Measurements from ENCODE around the gene MPRIP.
A peak's percentile ranks its signal among the peaks of the same experiment; 100 is the strongest.

MPRIP gene

GRCh38 chr17:17027442-17028058 is 14.7 kb upstream of the MPRIP start:
- H3K4me3 ChIP-seq (ENCODE audit: low read length) = no peak overlapping the region
- DNase-seq (ENCODE audit: low read depth, low spot score) = no peak

- no peak overlapping the region for H3K4me3 ChIP-seq (ENCODE audit: low read length)
- no peak for DNase-seq (ENCODE audit: low read depth, low spot score)
These were observed 14.0 kb upstream of the MPRIP start for GRCh38 chr17:17028059-17028877.

GRCh38 chr17:17028878-17029535 is 13.2 kb upstream of the MPRIP start:
- DNase-seq (ENCODE audit: low read depth, low spot score) = no peak
- H3K4me3 ChIP-seq (ENCODE audit: low read length) = no peak overlapping the region

- H3K4me3 ChIP-seq (ENCODE audit: low read length) = no peak overlapping the region
- no peak for DNase-seq (ENCODE audit: low read depth, low spot score)
These were observed 12.3 kb upstream of the MPRIP start for GRCh38 chr17:17029938-17030337.

GRCh38 chr17:17030515-17031211 is 11.6 kb upstream of the MPRIP start:
- no peak overlapping the region for H3K4me3 ChIP-seq (ENCODE audit: low read length)
- DNase-seq (ENCODE audit: low read depth, low spot score) = no peak

- no peak overlapping the region for H3K4me3 ChIP-seq (ENCODE audit: low read length)
- no peak for DNase-seq (ENCODE audit: low read depth, low spot score)
These were observed 10.0 kb upstream of the MPRIP start for GRCh38 chr17:17032131-17032692.

- no peak overlapping the region for H3K4me3 ChIP-seq (ENCODE audit: low read length)
- DNase-seq (ENCODE audit: low read depth, low spot score) = no peak
These were observed 8.8 kb upstream of the MPRIP start for GRCh38 chr17:17033466-17033865.

- DNase-seq (ENCODE audit: low read depth, low spot score) = no peak
- no peak overlapping the region for H3K4me3 ChIP-seq (ENCODE audit: low read length)
These were observed 8.2 kb upstream of the MPRIP start for GRCh38 chr17:17034026-17034425.

GRCh38 chr17:17034496-17035075 is 7.7 kb upstream of the MPRIP start:
- DNase-seq (ENCODE audit: low read depth, low spot score) = no peak
- no peak overlapping the region for H3K4me3 ChIP-seq (ENCODE audit: low read length)

GRCh38 chr17:17035490-17035889 is 6.8 kb upstream of the MPRIP start:
- no peak overlapping the region for H3K4me3 ChIP-seq (ENCODE audit: low read length)

GRCh38 chr17:17035920-17036523 is 6.2 kb upstream of the MPRIP start:
- DNase-seq (ENCODE audit: low read depth, low spot score) = no peak
- no peak overlapping the region for H3K4me3 ChIP-seq (ENCODE audit: low read length)

More at GRCh38 chr17:17035490-17035889, 6.8 kb upstream of the MPRIP start:
- DNase-seq (ENCODE audit: low read depth, low spot score) = no peak

- DNase-seq (ENCODE audit: low read depth, low spot score) = no peak
- H3K4me3 ChIP-seq (ENCODE audit: low read length) = no peak overlapping the region
These were observed 5.7 kb upstream of the MPRIP start for GRCh38 chr17:17036524-17036998.

- H3K4me3 ChIP-seq (ENCODE audit: low read length) = no peak overlapping the region
- DNase-seq (ENCODE audit: low read depth, low spot score) = no peak
These were observed 2.3 kb upstream of the MPRIP start for GRCh38 chr17:17039911-17040310.

GRCh38 chr17:17041018-17041521 is 1.2 kb upstream of the MPRIP start:
- peak overlapping the region; percentile 56; the same call in 1 of the 2 replicates for H3K4me3 ChIP-seq (ENCODE audit: low read length)
- DNase-seq (ENCODE audit: low read depth, low spot score) = no peak

GRCh38 chr17:17041571-17042383 is 480 bp upstream of the MPRIP start:
- DNase-seq (ENCODE audit: low read depth, low spot score) = peak; percentile 94
- peak overlapping the region; percentile 56 for H3K4me3 ChIP-seq (ENCODE audit: low read length)

- DNase-seq (ENCODE audit: low read depth, low spot score) = no peak
- peak overlapping the region; percentile 72 for H3K4me3 ChIP-seq (ENCODE audit: low read length)
These were observed 699 bp downstream of the MPRIP start for GRCh38 chr17:17042851-17043460.
